Measurements from ENCODE around the gene MSANTD2.

The MSANTD2 gene

GRCh38 chr11:124762105-124762623 is 38.0 kb downstream of the MSANTD2 start, which contains the start of gene ESAM:
Gene ESAM, minus strand, starts transcription at chr11:124762290. Its CDS starts 136 bp downstream, at chr11:124762154.
- no peak for DNase-seq (ENCODE audit: low read depth)
- peak within 1 kb of the TSS; percentile 57 for H3K4me3 ChIP-seq (ENCODE audit: low read length)
- TF ChIP-seq, protein P1, sequence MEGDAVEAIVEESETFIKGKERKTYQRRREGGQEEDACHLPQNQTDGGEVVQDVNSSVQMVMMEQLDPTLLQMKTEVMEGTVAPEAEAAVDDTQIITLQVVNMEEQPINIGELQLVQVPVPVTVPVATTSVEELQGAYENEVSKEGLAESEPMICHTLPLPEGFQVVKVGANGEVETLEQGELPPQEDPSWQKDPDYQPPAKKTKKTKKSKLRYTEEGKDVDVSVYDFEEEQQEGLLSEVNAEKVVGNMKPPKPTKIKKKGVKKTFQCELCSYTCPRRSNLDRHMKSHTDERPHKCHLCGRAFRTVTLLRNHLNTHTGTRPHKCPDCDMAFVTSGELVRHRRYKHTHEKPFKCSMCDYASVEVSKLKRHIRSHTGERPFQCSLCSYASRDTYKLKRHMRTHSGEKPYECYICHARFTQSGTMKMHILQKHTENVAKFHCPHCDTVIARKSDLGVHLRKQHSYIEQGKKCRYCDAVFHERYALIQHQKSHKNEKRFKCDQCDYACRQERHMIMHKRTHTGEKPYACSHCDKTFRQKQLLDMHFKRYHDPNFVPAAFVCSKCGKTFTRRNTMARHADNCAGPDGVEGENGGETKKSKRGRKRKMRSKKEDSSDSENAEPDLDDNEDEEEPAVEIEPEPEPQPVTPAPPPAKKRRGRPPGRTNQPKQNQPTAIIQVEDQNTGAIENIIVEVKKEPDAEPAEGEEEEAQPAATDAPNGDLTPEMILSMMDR (conservative IDR thresholded peaks at IDR 0.05; ENCODE audit: low read length), result no peak

DNA sequence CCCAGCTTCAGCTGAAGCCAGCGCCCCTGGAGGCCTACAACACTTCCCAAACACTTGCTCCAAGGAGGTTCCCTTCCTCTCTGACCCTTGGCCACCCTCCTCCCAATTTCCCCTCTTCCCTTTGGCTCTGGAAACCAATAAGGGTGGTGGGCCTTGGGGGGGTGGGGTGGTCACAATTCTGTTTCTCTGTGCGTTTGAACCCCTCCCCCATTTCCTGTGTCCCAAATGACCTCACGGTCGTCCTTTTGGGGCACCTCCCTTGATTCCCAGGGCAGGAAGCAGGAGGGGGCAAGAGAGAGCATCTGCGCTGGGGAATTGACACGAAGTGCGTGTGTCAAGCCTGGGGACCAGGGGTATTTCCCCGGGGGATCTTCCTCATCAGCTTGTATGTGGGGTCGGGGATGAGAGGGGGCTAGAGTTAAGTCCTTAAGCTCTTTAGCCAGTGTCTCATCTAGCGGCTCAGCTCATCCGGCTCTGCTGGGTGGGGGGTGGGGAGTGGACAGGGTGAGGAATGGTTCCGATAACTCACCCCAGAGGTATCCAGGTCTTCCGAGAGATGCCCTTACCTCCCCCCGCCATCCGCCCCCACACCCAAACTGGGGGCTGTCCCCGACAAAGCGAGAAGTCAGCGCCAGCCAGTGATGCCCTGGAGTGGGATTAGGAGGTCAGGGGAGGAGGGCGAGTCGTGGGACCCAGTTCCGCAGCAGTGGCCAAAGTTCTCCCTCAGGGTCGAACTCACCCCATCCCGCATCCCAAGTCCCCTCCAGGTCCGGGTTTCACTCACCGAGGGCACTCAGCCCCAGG is 38.7 kb downstream of the MSANTD2 start:
- DNase-seq (ENCODE audit: low read depth), result no peak
- no peak overlapping the region for H3K4me3 ChIP-seq (ENCODE audit: low read length)
- TF ChIP-seq, protein P1 (conservative IDR thresholded peaks at IDR 0.05; ENCODE audit: low read length), result no peak

DNA sequence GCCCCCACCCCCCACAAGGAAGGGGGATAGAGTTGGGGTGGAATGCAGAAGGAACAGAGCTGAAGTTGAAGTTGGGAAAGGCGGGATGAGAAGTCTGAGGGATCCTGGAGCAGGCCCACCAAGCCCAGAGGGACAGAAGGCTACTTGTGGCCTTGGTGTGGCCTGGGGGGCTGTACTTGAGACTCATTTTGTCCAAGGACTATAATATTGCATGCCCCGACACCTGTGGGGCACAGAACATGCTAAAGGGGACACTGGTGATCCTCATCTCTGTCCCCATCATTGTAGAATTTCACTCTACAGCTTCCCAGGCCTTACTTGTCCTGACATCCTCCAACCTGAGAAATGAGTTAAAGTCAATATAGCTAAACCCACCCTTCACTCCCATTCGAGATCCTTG is 39.4 kb downstream of the MSANTD2 start:
- H3K4me3 ChIP-seq (ENCODE audit: low read length), result no peak overlapping the region
- DNase-seq (ENCODE audit: low read depth), result no peak
- TF ChIP-seq, protein P1 (conservative IDR thresholded peaks at IDR 0.05; ENCODE audit: low read length), result no peak

DNA sequence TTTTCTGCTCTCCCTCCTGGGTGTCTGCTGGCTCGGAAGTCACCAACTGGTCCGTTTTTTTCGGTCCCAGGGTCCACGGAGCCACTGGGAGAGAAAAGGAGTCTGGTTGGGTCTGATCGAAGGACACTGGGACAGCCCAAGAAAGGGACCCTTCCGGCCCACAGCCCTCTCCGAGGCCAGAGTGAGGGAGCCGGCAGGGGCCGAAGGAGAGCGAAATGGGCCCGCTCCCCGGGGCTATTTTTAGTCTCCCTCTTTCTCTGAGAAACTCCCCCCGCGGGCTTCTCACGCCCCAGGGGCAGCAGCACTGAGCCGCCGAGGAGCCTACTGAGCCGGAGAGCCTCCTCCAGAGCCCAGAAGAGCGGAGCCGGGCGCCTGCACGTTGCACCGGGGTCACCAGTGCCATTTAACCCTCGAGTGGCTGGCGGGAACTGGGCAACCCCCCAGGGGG is 40.0 kb downstream of the MSANTD2 start:
- DNase-seq (ENCODE audit: low read depth), result no peak
- TF ChIP-seq, protein P1 (conservative IDR thresholded peaks at IDR 0.05; ENCODE audit: low read length), result no peak
- H3K4me3 ChIP-seq (ENCODE audit: low read length), result no peak overlapping the region

DNA sequence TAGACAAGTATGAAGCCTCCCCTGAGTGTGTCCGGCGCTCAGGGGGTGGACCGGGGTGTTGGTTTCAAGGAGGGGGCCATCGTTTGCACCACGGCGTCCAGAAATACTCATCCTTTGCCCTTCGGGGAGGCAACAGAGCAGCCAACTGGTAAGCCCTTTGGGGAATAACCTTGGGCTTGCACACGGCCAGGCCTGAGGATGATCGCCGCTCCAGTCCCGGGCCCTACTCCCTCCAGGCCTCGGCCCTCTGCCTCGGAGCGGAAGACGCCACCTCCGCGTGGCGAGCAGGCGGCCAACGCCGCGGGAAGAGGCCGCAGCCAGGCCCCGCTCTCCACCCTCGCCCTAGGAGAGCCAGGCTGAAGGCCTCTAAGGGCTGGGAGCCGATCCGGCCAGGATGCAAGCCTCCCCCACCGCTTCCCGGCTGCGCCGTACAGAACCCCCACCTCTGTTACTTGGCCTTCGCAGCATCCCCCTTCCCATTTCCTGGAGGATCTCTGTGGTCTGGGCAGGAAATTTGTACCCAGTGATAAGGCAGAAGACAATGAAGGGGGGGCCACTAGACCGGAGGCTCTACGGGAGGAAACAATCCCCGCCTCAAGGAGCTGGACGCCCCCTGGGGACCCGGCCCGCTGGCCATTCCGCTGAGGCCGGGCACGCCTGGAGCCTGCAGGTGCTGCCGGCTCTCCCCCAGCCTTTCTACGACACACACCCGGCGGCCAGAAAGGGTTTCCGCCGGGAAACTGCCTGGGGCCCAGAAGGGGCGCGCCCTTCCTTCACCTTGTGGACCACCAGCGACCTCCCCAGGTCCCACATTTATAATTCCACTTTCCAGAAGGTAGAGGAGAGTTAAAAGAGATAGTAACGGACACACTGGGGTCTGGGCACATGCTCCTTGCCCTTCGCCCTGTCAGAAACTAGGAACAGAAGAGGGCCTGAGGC is 40.7 kb downstream of the MSANTD2 start:
- DNase-seq (ENCODE audit: low read depth), result no peak
- H3K4me3 ChIP-seq (ENCODE audit: low read length), result no peak overlapping the region; the same call in 1 of the 2 replicates
- TF ChIP-seq, protein P1 (conservative IDR thresholded peaks at IDR 0.05; ENCODE audit: low read length), result no peak

DNA sequence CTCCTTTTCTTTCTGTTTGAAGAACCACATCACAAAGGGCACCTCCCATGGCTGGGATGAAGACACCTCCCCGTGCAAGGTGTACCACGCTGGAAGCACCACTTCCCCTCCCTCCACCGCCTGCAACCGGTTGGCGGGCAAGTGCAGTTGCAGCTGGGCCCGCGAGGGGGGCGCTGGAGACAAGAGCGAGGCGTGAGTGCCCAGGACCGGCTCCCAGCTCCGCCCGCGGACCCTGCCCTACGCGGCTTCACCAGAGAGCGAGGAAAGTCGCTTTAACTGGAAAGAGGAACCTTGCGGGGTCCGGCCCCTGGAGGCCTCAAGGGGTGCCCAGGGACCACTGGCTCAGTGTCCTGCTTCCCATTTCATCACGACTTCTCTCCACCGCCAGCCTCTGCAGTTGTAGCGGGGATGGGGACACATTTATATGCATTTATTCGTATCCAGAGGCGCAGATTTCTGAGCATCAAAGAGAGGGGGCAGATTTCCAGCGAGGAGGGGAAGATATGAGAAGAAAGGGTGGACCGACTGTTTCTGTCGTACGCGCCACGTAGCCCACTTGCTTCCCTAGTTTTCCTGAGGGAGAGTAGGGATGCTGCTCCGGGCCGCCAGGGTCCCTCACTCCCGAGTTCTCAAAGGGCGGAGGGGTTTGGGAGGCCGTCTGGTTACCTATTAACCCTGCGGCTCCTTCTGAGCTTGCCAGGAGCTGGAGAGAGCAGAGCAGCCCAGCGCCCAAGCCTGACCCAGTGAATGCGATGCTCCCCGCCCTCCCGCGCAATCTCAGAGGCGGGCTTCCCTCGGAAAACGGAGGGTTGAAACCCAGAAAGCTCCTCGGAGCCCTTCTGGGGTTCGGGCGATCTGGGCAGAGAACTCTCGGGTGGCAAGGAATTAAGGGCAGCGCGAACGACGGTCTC is 41.6 kb downstream of the MSANTD2 start:
- peak; percentile 44 for DNase-seq (ENCODE audit: low read depth)
- TF ChIP-seq, protein P1 (conservative IDR thresholded peaks at IDR 0.05; ENCODE audit: low read length), result peak; percentile 62
- peak overlapping the region; percentile 45 for H3K4me3 ChIP-seq (ENCODE audit: low read length)

All from AG10803 (cell line).